HG03442 (cell line): ENCODE results near the gene LGI2.

Source experiments
- ATAC-seq: cut with Tn5 transposase; IDR thresholded peaks from one replicate; pipeline ENCODE4 v1.9.1; 2021; ENCODE audit warnings: mild to moderate bottlenecking, moderate library complexity; ENCODE audit not compliant: unreplicated experiment

LGI2 gene

DNA sequence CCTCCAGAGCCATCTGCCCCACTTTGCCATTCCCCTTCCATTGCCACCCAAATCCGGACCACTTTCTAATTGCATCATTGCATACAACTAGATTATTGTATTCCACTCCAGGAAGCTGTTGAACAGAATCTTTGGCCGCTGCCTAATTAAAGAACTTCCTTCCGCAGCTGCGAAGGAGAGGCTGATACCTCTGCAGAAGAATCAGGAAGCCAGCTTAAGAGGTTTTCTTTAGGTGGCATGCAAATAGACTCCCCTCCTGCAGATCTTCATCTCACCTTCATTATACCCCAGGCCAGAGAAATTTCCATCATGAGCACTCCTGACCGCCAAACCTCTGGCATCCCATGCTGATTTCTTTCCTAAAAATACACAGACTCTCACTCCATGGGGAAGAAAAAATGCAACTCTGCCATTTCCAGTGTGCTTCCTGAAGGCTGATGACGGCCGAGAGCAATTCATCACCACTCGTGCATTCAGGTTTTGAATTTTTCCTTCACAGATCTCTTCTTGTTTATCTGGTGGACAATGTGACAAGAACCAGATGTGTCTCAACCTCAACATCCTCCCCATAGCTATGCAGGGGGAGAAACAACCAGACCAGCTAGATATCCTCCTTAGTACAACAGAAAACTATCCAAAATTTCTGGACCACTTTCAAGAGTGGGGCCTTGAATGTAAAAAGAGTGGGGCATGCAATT is 31.2 kb downstream of the LGI2 start:
- ATAC-seq: no peak

DNA sequence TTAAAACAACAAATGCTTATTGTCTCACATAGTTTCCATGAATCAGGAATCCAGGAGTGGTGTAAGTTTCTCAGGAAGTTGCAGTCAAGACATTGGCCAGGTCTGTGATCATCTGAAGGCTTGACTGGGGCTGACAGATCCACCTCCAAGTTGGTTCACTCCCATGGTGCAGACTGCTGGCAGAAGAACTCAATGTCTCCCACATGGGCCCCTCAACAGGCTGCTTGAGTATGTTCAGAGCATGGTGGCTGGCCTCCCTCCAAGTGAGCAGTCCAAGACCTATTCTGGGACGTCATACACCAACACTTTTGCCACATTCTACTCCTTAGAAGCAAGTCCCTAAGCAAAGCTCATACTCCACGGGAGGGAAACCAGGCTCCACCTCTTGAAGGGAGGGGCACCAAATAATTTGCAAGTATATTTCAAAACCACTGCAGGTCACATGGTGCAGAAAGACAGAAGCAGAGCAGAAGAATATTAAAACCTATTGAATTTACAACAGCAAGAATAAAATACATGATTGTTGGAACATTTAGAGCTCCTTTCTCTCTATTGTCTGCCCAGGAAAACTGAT is 35.3 kb downstream of the LGI2 start:
- no peak for ATAC-seq

DNA sequence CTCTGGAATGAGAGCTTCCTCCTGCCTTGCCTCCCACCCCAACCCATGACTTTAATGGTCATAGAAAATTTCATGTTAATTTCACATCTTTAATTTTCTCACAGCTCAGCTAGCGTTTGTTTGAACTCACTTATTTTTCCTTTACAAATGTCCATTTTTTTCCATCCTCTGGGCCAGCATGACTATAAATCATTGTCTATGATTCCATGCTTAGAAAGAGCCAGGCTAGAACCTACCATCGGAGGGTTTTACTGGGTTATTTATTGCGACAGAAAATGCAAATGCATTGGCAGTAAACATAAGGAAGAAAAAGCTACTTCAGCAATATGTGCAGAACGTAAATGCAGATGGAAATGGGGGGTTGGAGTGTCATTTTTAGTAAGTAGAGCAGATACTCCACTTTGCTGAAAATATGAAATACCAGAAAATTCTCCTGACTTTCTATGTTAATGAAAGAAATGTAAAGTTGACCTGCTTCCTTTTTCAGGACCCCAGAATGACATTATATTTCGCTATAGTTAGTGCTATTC is 37.1 kb downstream of the LGI2 start:
- no peak for ATAC-seq

DNA sequence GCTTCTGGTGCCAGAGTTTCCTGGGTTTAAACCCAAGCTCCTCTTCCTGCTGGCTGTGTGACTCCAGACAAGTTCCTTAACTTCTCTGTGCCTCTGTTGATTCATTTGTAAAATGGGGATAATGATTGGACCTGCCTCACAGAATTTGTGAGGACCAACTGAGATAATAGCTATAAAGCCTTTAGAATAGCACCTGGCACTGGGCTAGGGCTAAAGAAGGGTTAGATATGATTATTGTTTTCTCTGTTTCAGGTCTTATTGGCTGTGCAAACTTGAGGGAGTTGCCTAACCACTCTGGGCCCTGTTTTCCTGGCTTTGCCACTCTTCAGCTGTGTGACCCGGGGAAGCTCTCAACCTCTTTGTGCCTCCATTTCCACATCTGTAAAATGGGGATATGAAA is 37.8 kb downstream of the LGI2 start:
- ATAC-seq: no peak

DNA sequence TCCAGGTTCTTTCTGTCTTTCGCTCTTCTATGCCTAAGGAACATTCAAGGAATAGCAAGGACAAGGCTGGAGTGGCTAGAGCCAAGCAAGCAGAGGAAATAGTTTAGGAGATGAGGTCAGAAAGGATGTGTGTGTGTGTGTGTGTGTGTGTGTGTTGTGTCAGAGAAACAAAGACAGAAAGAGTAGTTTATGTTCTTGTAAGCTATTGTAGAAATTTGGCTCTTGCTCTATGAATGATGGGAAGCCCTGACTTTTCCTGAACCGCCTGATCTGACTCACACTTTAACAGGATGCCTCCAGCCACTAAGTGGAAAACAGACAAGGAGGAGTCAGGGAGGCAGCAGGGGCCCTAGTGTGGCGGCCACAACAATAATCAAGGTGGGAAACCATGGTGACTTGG is 39.7 kb downstream of the LGI2 start:
- ATAC-seq: no peak

DNA sequence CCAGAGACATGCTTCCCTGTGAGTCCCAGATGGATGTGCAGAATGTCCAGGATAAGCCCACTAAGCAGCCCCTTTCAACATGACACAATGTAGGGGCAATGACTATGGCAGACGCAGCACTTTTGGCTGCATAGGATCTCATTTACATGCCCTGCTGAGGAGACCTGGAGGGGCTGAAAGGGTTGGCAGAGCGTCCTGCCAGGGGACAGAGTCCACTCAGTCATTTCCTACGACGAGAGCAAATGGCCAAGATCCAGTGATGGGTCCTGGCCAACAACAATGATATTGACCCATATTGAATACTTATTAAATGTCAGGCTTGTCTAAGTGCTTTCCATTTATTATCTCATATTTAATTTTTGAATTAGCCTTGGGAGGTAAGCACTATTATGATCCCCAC is 41.4 kb downstream of the LGI2 start:
- ATAC-seq: no peak

DNA sequence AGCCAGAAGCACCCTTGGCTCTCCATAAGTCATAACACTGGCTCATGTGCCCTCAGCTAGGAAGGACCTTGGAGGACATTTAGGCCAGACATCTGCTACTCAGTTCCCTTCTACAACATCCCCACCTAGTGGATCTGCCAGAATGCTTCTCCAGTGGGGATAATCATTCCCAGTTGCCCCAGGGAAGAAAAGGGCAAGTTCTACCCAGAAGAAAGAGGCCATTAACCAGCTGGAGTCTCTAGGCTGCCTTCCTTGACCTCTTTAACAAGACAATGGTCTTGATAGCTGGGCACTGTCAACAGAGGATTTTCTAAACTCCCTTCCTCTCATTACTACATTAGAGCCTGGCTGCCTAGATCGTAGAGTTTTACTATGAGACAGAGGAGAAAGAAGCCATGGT is 42.0 kb downstream of the LGI2 start:
- no peak for ATAC-seq

DNA sequence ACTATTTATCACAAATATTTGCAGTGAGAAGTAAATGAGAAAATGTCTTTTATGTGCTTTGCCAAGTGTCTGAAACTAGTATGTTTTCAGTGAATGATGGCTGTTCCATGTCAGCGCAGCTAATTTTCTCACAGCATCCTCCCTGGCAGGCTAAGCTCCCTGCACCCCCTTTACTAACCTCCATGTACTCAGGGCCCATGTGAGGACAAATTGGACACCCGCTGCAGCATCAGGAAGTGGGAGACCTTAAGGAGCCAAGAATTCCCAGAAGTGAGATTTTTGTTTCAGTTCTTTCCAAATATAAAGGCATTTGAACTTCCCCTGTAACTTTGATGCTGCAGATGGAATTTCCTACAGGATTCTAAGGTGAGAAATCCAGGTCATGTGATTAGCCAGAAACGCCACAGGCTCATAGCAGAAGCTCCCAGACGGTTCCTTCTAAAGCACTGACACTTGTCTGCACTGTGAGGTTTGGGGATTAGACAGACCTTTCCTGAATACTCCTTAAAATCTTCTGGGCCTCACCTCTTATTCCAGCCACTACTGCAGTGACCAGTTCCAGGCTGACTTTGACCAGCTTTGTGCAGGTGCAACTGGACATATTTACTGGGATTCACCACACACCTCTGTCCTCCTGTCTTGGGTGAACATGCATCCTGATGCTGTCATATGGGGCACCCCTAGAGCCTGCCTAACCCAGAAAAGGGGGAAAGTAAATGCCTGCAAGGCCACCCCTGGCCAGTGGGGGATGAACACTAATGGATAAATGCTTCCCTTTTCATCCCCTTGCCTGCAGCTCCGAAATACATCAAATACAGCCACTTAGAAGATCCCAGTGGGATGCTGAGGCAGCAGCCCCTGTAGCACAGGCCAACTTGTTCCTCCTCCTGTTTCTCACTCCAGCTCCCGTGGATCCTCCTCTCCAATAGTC is 45.9 kb downstream of the LGI2 start:
- no peak for ATAC-seq

DNA sequence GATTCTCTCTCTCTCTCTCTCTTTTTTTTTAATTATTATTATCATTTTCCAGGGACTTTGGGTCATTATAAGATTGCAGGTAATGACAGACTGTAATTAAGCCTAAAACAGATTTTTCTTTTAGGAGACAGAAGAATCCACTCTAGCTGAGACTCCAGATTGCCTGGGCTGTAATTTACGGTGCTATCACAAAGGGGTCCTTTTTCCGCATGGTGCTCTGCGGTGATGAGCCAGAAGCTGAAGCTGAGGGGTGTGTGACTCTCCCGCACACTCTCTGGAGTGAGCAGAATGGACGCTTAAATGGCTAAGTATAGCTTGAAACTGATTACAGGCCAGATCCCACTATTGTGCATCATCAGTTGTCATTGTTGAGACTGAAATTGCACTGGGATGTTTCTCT is 50.0 kb downstream of the LGI2 start:
- no peak for ATAC-seq

DNA sequence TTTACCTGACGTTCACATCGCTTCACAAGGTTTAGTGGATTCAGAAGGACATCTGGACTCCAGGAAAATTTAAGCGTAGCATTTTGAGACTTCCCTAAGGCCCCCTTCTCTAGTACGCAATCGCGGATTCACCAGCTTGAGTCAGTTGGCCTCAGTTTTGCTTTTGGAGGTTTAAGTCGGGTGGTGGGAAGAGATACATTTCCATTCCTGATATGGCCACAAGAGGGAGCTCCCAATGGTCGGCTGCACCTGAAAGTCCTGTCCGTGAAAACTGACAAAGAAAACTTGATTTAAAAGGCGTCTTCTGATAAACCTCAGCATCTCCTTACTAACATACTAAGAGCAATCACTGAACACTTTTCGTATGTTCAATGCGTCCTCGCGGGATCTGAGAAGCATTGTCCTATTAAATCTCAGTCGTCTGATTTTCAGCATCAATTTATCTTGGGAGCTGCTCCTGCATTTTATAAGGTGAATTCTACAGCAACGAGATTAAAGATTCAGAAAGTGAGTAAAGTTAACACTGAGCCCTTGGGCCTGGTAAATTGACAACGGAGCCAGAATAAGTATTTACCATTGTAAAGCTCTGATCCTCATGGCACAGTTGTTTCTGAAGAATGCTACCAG is 50.6 kb downstream of the LGI2 start:
- peak; percentile 57 for ATAC-seq

DNA sequence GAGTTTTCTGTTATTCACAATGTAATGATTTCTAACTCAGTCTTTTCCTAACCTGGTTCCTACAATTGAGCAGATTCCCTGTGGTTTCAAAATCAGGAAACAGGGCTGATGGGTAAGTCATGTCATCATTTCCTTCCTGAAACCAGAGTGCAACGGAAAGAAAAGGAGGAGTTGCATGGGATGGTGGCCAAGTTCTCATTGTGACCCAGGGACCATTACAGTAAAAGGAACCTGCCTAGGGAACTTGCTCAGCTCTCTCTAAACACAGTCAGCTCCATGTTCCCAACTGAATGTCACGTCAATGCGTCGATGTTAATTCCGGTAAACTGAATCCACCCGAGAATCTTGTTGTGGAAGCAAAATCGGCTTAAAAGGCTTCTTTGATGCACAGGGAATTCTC is 51.2 kb downstream of the LGI2 start:
- no peak for ATAC-seq

DNA sequence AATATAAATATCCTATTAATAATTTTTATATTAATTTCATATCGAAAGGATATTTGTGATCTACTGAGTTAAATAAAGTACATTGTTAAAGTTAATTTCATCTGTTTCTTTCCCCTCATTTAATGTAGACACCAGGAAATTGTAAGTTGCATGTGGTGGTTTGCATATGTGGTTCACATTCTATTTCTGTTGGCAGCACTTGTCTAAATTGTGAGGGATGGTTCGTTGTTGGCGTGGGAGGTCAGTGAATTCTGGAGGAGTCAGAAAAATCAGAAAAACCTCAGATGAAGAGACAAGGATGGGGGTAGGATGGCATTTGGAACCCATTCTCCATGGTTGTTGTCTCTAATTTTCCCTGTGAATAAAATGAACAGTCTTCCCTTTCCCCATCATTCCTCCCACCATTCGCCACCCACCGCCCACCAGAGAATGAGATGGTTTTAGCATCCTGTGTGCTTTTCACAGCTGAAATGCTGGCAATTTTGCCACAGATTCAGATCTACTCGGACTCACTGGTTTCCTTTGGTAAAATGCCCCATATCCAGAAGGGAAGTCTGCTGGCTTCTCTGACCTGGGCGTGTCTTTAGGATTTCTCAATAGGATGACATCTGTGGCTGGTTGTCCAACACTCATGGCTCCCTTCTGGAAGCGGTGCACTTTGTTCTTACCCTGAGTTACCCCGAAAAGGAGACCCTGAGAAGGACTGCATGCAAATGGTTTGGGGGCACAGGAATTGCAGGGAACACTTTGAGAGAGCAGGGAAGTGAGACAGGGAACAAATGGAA is 52.3 kb downstream of the LGI2 start:
- peak; percentile 54 for ATAC-seq

DNA sequence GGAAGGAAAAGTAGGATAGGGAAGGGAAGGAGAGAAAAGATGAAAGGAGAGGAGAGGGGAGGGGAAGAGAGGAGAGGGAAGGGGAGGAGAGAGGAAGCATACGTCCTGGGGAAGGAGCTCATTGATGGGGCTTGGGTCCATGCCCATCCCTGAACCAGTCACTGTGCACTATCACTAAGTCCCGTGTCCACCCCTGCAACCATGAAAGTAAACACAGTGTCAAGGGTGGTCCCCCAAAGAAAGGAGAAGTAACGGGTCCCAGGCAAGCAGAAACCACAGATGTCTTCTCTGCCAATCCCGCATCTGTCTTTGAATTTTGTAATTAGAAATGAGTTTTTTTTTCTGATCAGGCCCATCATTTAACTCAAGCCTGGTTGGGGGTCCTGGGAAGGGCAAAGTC is 55.2 kb downstream of the LGI2 start:
- no peak for ATAC-seq

DNA sequence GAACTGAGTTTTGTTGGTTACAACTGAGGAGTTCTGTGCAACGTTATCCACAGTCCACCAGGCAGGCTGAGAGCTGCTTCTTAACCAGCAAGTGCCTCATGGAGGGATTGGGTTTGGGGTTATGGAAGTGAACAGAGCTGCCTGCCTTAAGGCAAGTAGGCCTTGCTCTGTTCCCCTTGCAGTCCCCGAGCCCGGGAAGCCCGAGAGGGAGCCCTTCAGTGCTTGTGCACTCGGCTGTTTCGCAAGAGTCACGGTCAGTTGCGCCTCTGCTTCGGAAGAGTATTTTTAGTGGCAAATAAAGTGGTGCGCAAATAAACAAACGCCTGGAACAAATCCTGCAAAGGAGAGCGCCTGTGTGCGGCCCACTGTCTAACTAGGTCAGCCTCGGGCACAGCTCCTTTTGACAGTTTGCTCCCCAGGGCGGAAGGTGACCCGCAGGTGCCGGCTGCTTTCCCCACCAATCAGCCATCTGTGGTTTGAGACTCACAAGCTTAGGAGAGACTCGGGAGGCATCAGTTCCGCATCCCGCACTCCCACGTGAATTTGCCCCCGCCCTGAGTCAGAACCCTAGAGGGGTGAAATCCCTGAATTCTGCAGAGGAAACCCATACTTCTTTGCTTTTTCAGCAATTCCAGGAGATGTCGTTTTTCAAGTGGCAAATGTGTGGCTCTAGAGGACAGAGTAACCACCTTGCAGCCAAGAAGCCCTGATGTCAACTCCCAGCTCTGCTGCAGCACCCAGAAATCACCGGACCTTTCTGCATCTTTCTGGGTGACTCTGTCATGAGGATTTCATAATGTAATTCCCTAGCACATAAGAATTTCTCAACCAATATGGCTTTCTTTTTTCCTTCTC is 56.8 kb downstream of the LGI2 start:
- ATAC-seq: no peak

DNA sequence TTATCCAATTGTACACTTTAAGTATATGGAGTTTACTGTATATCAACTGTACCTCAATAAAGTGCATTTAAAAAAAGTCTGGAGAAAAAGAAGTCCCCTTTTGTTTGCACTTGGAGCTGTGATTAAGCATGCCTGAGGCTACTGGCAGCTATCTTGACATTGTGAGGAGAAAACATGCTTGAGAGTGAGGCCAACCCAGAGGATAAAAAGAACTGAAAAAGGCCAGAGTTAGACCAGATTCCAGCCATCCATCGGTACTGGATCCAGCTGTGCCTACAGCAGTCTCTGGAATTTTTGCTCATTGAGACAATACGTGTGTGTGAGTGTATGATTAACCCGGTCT is 57.4 kb downstream of the LGI2 start:
- ATAC-seq: no peak

DNA sequence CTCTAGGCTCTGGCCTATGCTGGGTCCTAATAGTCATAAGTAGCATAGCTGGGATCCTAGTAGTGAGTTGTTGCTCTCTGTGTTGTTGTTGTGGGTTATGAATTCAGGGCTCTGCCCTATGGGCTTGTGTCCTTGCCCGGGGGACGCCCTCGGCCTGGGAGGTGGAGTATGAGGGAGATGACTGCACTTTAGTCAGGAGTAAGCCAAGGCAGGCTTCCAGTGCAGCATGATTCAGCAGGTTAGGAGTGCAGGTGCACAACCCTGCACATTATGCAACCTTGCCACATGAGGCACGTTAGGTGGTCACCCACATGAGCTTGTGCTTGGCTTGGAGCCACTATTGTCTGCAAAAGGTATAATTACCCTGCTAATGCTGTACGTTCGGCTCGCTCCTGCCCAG is 59.6 kb downstream of the LGI2 start:
- ATAC-seq: no peak

DNA sequence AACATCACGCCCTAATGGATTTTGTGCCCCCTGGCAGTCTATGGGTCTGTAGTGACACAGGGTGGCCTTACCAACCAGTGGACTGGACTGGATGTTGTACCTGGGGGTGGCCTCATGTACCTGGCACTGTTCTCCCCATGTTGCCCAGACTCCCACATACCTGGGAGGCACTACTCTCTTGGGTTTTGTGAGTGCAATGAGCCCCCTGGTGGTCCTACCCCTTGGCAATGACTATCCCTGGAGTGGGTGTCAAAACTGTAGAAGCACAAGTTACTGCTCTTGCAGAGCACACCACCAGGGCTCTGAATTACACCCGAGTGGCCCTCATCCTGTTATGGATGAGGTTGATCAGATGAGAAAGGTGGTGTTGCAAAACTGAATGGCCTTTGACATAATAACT is 60.1 kb downstream of the LGI2 start:
- no peak for ATAC-seq

DNA sequence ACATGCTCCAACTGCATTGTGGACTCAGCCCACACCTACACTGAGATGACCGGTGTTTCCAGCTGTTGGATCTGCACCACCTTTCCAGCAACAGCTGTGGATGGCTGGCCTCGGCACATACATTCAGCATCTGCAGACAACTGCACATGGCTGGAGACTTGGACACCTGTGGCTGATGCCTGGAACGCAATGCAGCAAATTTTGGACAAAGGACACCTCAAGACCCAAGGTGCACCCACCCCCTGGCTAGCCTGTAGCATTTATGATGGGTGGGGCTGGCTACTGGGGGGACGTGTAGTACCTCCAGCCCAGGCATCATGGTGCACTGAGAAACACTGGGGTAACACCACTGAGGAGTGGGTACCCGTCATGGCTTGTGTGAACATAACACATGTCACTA is 60.6 kb downstream of the LGI2 start:
- ATAC-seq: no peak

DNA sequence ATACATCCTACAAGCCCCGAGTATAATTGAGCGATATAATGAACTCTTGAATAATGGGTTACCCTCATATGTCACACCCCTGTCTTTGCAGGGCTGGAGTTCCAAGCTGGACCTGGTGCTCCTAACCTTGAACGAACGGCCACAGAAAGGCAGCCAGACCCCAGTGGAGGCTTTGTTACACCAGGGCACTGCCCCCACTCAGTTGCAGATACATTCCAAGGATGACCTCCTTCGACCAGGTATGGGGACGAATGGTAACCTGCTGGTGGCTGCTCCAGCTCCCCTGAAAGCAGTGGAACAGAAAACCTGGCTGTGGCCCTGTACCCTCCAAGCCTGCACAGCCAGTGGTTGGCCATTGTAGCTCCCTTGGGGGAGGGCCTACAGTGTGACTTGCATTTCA is 61.3 kb downstream of the LGI2 start:
- ATAC-seq: no peak

DNA sequence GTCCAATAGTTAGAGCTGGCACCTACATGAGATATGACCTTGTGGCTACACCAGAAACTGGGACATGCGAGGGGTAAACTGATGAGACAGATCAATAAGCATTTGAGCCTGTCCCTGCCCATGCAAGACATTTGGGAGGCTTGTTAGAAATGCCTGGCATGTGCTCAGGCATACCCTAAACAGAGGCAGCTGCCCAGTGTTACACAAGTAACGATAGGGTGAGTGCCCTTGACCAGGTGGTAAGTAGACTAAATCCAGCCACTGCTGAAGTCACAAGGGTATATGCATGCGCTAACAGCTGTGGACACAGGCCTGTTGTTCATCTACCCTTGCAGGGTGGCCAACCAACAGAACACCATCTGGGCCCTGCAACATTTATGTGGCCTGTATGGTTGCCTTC is 61.8 kb downstream of the LGI2 start:
- no peak for ATAC-seq
